Measurements from ENCODE around the gene BCL2L2. TPM values are rescaled to one million over a fixed set of nuclear protein-coding genes. Genes with fewer than 3 reads are reported as not detected.

Gene BCL2L2
- total RNA-seq, 1 experiment from 2014 or later, result 18.2 TPM

GRCh38 chr14:23358553-23359166, 52.0 kb downstream of the BCL2L2 start:
- Mint-ChIP-seq H3K36me3 (peaks cover 17% of the 10 kb centered on the region), H3K27ac (no peak overlapping the region)

DNA sequence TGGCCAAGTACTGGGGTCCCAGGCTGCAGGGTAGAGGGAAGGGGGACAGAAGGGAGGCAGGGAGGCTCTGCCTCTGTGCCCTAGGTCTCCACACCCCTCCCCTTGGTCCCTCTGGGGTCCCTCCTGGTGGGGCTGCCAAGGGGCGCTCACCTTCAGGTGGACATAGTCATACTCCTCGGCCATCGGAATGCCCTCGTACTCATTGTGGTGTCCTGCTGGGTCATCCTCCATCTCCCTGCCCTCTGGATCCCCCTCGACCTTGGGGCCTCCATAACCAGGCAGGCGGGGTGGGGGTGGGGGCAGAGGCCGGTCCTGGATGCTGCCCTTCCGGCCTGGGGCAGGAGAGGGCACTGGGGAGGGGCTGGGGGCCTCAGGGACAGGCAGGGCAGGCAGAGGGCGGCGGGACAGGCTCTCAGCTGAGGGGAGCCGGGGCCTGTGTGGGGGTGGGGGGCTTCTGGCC, 52.6 kb downstream of the BCL2L2 start:
- POLR2A ChIA-PET, result no interaction called here
- Mint-ChIP-seq H3K9me3 (no peaks in the 10 kb centered on the region), H3K4me3 (no peak overlapping the region), H3K27me3 (ENCODE audit: low read depth) (peaks cover 11% of the 10 kb centered on the region), H3K4me1 (peaks cover 18% of the 10 kb centered on the region), H3K36me3 (peaks cover 17% of the 10 kb centered on the region), H3K27ac (no peak overlapping the region)
- CTCF ChIA-PET, result interaction anchor here (1.6 to 6.5 kb wide), 5 partner anchors 13 to 239 kb away, joined by 6 to 95 read pairs (median 22); partner anchors contain the start of gene PPP1R3E
- no peak for ATAC-seq
- TF ChIP-seq ELF4 (CRISPR knock-in tag; IDR thresholded peaks at IDR 0.05; ENCODE audit: low read depth) (no peak), ZNF219 (CRISPR knock-in tag; IDR thresholded peaks at IDR 0.05; ENCODE audit: borderline replicate concordance) (no peak), ZNF121 (CRISPR knock-in tag; IDR thresholded peaks at IDR 0.05) (no peak), ATF1 (CRISPR knock-in tag; IDR thresholded peaks at IDR 0.05) (no peak), NFE2L1 (CRISPR knock-in tag; IDR thresholded peaks at IDR 0.05) (no peak), NFATC4 (CRISPR knock-in tag; IDR thresholded peaks at IDR 0.05) (no peak), TEAD1 (CRISPR knock-in tag; IDR thresholded peaks at IDR 0.05) (no peak), SMAD4 (CRISPR knock-in tag; IDR thresholded peaks at IDR 0.05) (no peak), CREB1 (CRISPR knock-in tag; IDR thresholded peaks at IDR 0.05) (no peak), PRRX2 (CRISPR knock-in tag; IDR thresholded peaks at IDR 0.05) (no peak), ESRRA (CRISPR knock-in tag; IDR thresholded peaks at IDR 0.05; ENCODE audit: borderline replicate concordance) (no peak), ZNF138 (CRISPR knock-in tag; conservative IDR thresholded peaks at IDR 0.05) (no peak), NFYB (CRISPR knock-in tag; conservative IDR thresholded peaks at IDR 0.05; ENCODE audit: low read depth) (no peak), JUN (CRISPR knock-in tag; IDR thresholded peaks at IDR 0.05) (no peak), MLX (CRISPR knock-in tag; IDR thresholded peaks at IDR 0.05) (no peak)
- TF ChIP-seq, protein P1, sequence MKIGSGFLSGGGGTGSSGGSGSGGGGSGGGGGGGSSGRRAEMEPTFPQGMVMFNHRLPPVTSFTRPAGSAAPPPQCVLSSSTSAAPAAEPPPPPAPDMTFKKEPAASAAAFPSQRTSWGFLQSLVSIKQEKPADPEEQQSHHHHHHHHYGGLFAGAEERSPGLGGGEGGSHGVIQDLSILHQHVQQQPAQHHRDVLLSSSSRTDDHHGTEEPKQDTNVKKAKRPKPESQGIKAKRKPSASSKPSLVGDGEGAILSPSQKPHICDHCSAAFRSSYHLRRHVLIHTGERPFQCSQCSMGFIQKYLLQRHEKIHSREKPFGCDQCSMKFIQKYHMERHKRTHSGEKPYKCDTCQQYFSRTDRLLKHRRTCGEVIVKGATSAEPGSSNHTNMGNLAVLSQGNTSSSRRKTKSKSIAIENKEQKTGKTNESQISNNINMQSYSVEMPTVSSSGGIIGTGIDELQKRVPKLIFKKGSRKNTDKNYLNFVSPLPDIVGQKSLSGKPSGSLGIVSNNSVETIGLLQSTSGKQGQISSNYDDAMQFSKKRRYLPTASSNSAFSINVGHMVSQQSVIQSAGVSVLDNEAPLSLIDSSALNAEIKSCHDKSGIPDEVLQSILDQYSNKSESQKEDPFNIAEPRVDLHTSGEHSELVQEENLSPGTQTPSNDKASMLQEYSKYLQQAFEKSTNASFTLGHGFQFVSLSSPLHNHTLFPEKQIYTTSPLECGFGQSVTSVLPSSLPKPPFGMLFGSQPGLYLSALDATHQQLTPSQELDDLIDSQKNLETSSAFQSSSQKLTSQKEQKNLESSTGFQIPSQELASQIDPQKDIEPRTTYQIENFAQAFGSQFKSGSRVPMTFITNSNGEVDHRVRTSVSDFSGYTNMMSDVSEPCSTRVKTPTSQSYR (CRISPR knock-in tag; IDR thresholded peaks at IDR 0.05), result no peak
- TF ChIP-seq, protein P2, sequence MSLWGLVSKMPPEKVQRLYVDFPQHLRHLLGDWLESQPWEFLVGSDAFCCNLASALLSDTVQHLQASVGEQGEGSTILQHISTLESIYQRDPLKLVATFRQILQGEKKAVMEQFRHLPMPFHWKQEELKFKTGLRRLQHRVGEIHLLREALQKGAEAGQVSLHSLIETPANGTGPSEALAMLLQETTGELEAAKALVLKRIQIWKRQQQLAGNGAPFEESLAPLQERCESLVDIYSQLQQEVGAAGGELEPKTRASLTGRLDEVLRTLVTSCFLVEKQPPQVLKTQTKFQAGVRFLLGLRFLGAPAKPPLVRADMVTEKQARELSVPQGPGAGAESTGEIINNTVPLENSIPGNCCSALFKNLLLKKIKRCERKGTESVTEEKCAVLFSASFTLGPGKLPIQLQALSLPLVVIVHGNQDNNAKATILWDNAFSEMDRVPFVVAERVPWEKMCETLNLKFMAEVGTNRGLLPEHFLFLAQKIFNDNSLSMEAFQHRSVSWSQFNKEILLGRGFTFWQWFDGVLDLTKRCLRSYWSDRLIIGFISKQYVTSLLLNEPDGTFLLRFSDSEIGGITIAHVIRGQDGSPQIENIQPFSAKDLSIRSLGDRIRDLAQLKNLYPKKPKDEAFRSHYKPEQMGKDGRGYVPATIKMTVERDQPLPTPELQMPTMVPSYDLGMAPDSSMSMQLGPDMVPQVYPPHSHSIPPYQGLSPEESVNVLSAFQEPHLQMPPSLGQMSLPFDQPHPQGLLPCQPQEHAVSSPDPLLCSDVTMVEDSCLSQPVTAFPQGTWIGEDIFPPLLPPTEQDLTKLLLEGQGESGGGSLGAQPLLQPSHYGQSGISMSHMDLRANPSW (CRISPR knock-in tag; conservative IDR thresholded peaks at IDR 0.05; ENCODE audit: low read depth), result no peak
- TF ChIP-seq, protein P3, sequence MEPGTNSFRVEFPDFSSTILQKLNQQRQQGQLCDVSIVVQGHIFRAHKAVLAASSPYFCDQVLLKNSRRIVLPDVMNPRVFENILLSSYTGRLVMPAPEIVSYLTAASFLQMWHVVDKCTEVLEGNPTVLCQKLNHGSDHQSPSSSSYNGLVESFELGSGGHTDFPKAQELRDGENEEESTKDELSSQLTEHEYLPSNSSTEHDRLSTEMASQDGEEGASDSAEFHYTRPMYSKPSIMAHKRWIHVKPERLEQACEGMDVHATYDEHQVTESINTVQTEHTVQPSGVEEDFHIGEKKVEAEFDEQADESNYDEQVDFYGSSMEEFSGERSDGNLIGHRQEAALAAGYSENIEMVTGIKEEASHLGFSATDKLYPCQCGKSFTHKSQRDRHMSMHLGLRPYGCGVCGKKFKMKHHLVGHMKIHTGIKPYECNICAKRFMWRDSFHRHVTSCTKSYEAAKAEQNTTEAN (CRISPR knock-in tag; IDR thresholded peaks at IDR 0.05), result no peak
- TF ChIP-seq, protein P4, sequence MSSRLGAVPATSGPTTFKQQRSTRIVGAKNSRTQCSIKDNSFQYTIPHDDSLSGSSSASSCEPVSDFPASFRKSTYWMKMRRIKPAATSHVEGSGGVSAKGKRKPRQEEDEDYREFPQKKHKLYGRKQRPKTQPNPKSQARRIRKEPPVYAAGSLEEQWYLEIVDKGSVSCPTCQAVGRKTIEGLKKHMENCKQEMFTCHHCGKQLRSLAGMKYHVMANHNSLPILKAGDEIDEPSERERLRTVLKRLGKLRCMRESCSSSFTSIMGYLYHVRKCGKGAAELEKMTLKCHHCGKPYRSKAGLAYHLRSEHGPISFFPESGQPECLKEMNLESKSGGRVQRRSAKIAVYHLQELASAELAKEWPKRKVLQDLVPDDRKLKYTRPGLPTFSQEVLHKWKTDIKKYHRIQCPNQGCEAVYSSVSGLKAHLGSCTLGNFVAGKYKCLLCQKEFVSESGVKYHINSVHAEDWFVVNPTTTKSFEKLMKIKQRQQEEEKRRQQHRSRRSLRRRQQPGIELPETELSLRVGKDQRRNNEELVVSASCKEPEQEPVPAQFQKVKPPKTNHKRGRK (CRISPR knock-in tag; IDR thresholded peaks at IDR 0.05; ENCODE audit: borderline replicate concordance), result no peak
- no peak for DNase-seq (ENCODE audit: low spot score)

More at GRCh38 chr14:23358553-23359166, 52.0 kb downstream of the BCL2L2 start:
- DNase-seq (ENCODE audit: low spot score) (no peak), ATAC-seq (no peak)
- ChIA-PET CTCF (interaction anchor here (2.3 to 6.5 kb wide), 3 partner anchors 12 to 238 kb away, joined by 22 to 95 read pairs (median 33); no protein-coding TSS in a partner anchor), POLR2A (no interaction called here)
- Mint-ChIP-seq H3K27me3 (ENCODE audit: low read depth) (peaks cover 14% of the 10 kb centered on the region), H3K4me1 (peaks cover 12% of the 10 kb centered on the region), H3K4me3 (no peak overlapping the region), H3K9me3 (no peaks in the 10 kb centered on the region)
- TF ChIP-seq ZBTB21 (CRISPR knock-in tag; IDR thresholded peaks at IDR 0.05; ENCODE audit: borderline replicate concordance) (no peak), ATF1 (CRISPR knock-in tag; IDR thresholded peaks at IDR 0.05) (no peak), ESRRA (CRISPR knock-in tag; IDR thresholded peaks at IDR 0.05; ENCODE audit: borderline replicate concordance) (no peak)

All from WTC11 (cell line).